Esophagus squamous epithelium (tissue), 5 donors: ENCODE results near the gene POLR2E. TPM values are rescaled to one million over a fixed set of nuclear protein-coding genes. Genes with fewer than 3 reads are reported as not detected.

ENCODE experiments used
- DNase-seq: peaks from one replicate; lab custom pipeline; 2025; lab: John Stamatoyannopoulos, UW
- H3K27ac ChIP-seq, 4 donors: fragments of 200-600 bp; sonication (generic); one replicate each; pipeline ENCODE4 v1.5.1; 2016 to 2019; ENCODE audit warnings: mild to moderate bottlenecking in 1 of 4
- H3K27me3 ChIP-seq, 4 donors: fragments of 200-600 bp; sonication (generic); 1 replicate in 3 of 4; 2 replicates in 1 of 4; pipeline versions ENCODE4 v1.5.1 to v1.6.0; 2017 to 2021; ENCODE audit warnings: antibody characterized with exemption in 1 of 4
- H3K36me3 ChIP-seq, 3 donors: fragments of 200-600 bp; sonication (generic); one replicate each; pipeline ENCODE4 v1.5.1; 2016 to 2019
- H3K4me1 ChIP-seq, 3 donors: fragments of 200-600 bp; sonication (generic); one replicate each; pipeline ENCODE4 v1.5.1; 2017 to 2019
- H3K4me3 ChIP-seq, 4 donors: fragments of 200-600 bp; sonication (generic); 1 replicate in 3 of 4; 2 replicates in 1 of 4; pipeline ENCODE4 v1.5.1; 2016 to 2019; ENCODE audit warnings: mild to moderate bottlenecking in 2 of 4, moderate library complexity in 1 of 4
- H3K9me3 ChIP-seq, 3 donors: fragments of 200-600 bp; sonication (generic); one replicate each; pipeline ENCODE4 v1.5.1; 2016 to 2019
- POLR2A ChIP-seq, 4 donors: fragments of 450-650 bp; IDR thresholded peaks; one replicate each; pipeline ENCODE4 v1.6.1; 2017; ENCODE audit warnings: antibody characterized with exemption in 4 of 4, mild to moderate bottlenecking in 4 of 4, moderate library complexity in 3 of 4
- WGBS, 2 donors: methylation state at CpG; one replicate each; pipeline ENCODE4 v1.1.5; 2018; 5-methylcytosine and 5-hydroxymethylcytosine counted together
- intact Hi-C: fragments of 100-400 bp; cut with DNase I; formaldehyde crosslinking; loops from one replicate; pipeline ENCODE4 v1.15.0; 2022
- total RNA-seq, 4 donors: library from RNA; depleted of rRNA; stranded (reverse); fragments of >200 nt; gene quantifications; one replicate each; pipeline ENCODE4 v1.1.0, GENCODE V29; 2016
- TF ChIP-seq, protein P1 (sequence below), 6 experiments: fragments of 450-650 bp in 4 of 6; fragments of 200-600 bp in 2 of 6; sonication (generic) in 2 of 6; IDR thresholded peaks; one replicate each; pipeline ENCODE4 v1.5.1; 2016 to 2019; ENCODE audit warnings: antibody characterized with exemption in 6 of 6, mild to moderate bottlenecking in 4 of 6, moderate library complexity in 4 of 6
- donor health status: DM: yes; HTN: yes; CAD: no.

POLR2E gene
- total RNA-seq, 4 donors from 2014 or later, result 113 to 198 (median 166) TPM

DNA sequence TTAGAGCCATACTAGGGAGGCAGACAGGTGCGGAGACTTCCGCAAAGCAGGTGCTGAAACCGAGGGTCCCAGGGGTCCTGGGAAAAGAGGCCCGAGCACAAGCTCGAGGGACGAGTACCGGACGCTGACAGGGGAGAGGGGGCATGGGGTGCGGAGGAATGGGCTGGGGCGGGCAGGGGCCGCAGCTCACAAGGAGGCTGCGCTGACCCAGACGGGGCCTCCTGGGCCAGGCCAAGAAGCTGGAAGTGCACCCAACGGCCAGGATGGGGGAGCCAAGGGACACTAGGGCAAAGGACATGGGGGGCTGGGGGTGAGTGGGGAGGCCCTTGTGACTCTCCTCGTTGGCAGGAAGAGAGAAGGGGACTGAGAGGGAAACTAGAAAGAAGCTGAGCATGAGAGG, 1.8 kb downstream of the POLR2E start:
- peak overlapping the region in 1 of 4 donors; percentile 99 for H3K4me3 ChIP-seq
- H3K36me3 ChIP-seq, result peaks cover 29 to 58% (median 36%) of the 10 kb centered on the region in 3 donors

DNA sequence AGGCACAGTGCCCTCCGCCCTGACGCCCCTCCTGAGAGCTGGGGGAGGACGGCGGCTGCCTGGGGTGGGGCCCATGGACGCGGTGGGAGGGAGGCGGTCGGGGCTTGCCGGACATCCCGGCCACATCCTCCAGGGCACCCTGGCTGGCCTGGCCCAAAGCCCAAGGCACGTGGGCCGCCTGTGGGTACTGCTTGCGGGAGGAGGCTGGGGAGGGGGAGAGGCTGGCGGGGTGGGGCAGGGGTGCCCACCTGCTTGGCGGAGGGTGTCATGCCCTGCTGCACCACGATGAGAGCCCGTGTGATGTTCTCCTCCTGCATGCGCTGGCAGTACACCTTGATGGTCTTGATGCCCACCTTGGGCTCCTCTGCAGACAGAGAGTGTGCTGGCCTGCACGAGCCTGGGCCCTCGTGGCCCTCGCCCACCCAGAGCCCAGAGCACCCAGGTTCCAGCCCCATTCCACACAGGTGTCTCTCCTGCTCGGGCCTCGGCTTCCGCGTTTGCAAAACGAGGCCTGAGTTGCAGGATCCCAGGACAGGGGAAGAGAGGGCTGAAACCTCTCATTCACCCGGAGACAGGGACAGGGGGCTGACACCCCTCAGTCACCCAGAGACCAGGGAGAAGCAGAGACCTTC, 3.5 kb downstream of the POLR2E start:
- H3K9me3 ChIP-seq, result no peaks in the 10 kb centered on the region
- intact Hi-C loops, result no loop called here

More for the DNA sequence above, 1.8 kb downstream of the POLR2E start:
- Histone ChIP-seq H3K9me3 (no peaks in the 10 kb centered on the region), H3K27me3 (no peaks in the 10 kb centered on the region), H3K4me1 (peaks cover 17 to 61% (median 35%) of the 10 kb centered on the region in 3 donors), H3K27ac (no peak overlapping the region)
- TF ChIP-seq, protein P1, sequence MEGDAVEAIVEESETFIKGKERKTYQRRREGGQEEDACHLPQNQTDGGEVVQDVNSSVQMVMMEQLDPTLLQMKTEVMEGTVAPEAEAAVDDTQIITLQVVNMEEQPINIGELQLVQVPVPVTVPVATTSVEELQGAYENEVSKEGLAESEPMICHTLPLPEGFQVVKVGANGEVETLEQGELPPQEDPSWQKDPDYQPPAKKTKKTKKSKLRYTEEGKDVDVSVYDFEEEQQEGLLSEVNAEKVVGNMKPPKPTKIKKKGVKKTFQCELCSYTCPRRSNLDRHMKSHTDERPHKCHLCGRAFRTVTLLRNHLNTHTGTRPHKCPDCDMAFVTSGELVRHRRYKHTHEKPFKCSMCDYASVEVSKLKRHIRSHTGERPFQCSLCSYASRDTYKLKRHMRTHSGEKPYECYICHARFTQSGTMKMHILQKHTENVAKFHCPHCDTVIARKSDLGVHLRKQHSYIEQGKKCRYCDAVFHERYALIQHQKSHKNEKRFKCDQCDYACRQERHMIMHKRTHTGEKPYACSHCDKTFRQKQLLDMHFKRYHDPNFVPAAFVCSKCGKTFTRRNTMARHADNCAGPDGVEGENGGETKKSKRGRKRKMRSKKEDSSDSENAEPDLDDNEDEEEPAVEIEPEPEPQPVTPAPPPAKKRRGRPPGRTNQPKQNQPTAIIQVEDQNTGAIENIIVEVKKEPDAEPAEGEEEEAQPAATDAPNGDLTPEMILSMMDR (IDR thresholded peaks at IDR 0.05), result no peak
- no peak for TF ChIP-seq POLR2A (IDR thresholded peaks at IDR 0.05)
- 84 to 86% methylated on average over 12 to 14 of the region's 15 CpGs for WGBS, 2 donors
- no peak for DNase-seq
- intact Hi-C loops, result no loop called here

DNA sequence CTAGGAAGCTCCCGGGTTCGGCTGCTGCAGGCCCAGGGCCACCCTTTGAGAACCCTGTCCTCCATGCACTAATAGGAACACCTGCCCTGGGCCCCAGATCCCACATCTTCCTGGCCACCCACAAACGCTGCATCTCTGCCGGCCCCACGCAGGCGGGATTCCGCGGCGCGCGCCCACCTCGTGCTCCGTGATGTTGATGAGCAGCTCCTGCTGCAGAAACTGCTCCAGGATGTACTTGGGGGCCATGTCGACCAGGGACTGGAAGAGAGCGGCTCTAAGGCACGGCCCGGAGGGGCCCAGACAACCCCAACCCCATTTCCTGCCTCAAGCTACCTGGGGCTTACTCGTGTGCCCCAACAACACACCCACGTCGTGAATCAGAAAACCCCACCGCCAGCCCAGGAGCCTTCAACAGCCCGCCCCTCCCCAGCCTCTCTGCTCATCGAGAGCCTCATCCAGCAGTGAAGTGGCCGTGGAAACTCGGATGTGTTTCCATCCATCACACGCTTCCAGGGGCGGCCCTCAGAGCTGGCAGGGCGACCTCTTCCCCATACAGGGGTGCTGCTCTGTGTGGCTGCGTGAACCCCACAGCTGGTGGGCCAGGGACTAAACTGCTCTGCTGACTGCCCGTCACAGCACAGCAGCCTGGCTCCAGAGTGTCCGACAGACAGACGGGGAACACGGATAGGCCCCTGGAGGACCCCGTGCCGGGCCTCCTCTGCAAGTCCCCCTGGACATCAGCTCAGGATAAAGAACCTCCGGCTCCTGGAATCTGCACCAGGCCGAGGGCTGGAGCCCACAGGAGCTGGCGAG, 4.2 kb downstream of the POLR2E start:
- Histone ChIP-seq H3K4me1 (peaks cover 16 to 72% (median 32%) of the 10 kb centered on the region in 3 donors), H3K4me3 (no peak overlapping the region), H3K27me3 (no peaks in the 10 kb centered on the region), H3K36me3 (peaks cover 29 to 81% (median 38%) of the 10 kb centered on the region in 3 donors), H3K9me3 (no peaks in the 10 kb centered on the region), H3K27ac (no peak overlapping the region)
- no peak for TF ChIP-seq POLR2A (IDR thresholded peaks at IDR 0.05)
- TF ChIP-seq, protein P1 (IDR thresholded peaks at IDR 0.05), result no peak
- DNase-seq, result no peak
- intact Hi-C loops, result no loop called here
- 93 to 100% methylated on average over 1 to 17 of the region's 38 CpGs for WGBS, 2 donors

More for the DNA sequence above, 3.5 kb downstream of the POLR2E start:
- 80 to 92% methylated on average over 7 of the region's 27 CpGs for WGBS, 2 donors
- Histone ChIP-seq H3K27ac (no peak overlapping the region), H3K4me3 (no peak overlapping the region), H3K36me3 (peaks cover 29 to 74% (median 38%) of the 10 kb centered on the region in 3 donors), H3K27me3 (no peaks in the 10 kb centered on the region), H3K4me1 (peaks cover 16 to 68% (median 34%) of the 10 kb centered on the region in 3 donors)
- DNase-seq, result no peak
- TF ChIP-seq POLR2A (IDR thresholded peaks at IDR 0.05), result no peak
- TF ChIP-seq, protein P1 (IDR thresholded peaks at IDR 0.05), result no peak

DNA sequence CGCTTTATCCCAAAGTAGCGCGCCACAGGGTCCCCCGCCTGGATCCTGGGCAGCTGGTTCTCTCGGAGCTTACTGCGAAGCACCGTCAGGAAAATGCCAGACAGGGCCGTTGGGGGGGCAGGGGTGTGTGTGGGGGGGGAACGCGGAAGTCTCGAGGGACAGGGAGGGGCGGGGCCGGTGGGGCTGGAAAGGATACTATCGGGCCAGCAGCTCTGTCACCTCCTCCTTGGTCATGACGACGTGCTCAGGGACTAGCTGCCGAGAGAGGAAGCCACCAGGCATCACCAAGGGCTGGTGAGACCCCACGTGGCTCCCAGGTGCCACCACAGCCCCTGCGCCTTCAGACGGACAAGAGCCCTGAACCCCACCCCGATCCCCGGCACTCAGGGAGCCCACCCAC, 5.3 kb downstream of the POLR2E start:
- H3K4me3 ChIP-seq, result no peak overlapping the region
- 92% methylated on average over 2 of the region's 22 CpGs; no CpG with 5 or more reads in 1 of the 2 donors for WGBS, 2 donors
- peaks cover 16 to 77% (median 27%) of the 10 kb centered on the region in 3 donors for H3K4me1 ChIP-seq
- H3K9me3 ChIP-seq, result no peaks in the 10 kb centered on the region
- H3K36me3 ChIP-seq, result peaks cover 29 to 86% (median 38%) of the 10 kb centered on the region in 3 donors
- TF ChIP-seq POLR2A (IDR thresholded peaks at IDR 0.05), result no peak
- TF ChIP-seq, protein P1 (IDR thresholded peaks at IDR 0.05), result no peak
- no peak overlapping the region for H3K27ac ChIP-seq
- H3K27me3 ChIP-seq, result no peaks in the 10 kb centered on the region
- no peak for DNase-seq
- intact Hi-C loops, result no loop called here
